Medulla oblongata (tissue), 1 donor: Measurements from ENCODE around the gene SLC22A16.
"Not testable (repeated sequence)": the region's sequence is repeated elsewhere in the genome, so short reads cannot be mapped to it uniquely, and the experiment has no call there.

Experiments
- DNase-seq: peaks from one replicate; pipeline ENCODE4 v3.0.0-alpha.2; 2015; ENCODE audit errors: extremely low spot score

Gene SLC22A16

DNA sequence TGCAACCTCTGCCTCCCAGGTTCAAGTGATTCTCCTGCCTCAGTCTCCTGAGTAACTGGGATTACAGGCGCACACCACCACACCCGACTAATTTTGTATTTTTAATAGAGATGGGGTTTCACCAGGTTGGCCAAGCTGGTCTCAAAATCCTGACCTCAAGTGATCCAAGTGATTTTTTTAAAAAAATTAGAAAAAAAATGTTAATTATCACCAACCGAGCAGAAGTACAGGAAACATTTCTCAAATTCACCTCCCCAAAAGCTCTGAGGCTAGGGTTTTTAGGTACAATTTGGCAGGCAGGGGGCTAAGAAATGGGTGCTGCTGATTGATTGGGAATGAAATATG is 14.9 kb upstream of the SLC22A16 start:
- no peak for DNase-seq

DNA sequence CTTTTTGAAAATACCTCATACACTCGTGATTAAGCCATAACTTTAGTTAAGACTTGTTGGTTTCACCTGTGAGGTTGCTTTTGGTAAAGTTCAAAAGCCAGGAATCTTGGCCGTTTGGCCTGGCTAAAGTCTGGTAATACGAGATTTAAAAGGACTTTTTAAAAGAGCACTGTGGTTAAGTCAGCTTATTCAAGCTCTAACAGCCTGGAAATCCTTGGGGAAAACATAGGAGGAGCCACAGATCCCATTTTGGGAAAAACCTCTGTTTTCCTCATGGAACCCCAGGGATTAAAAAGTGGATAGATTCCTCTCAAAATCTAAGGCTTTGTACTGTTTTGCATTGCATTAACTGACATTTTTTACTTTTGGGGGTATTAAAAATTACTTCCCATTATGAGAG is 13.7 kb upstream of the SLC22A16 start:
- DNase-seq: no peak

DNA sequence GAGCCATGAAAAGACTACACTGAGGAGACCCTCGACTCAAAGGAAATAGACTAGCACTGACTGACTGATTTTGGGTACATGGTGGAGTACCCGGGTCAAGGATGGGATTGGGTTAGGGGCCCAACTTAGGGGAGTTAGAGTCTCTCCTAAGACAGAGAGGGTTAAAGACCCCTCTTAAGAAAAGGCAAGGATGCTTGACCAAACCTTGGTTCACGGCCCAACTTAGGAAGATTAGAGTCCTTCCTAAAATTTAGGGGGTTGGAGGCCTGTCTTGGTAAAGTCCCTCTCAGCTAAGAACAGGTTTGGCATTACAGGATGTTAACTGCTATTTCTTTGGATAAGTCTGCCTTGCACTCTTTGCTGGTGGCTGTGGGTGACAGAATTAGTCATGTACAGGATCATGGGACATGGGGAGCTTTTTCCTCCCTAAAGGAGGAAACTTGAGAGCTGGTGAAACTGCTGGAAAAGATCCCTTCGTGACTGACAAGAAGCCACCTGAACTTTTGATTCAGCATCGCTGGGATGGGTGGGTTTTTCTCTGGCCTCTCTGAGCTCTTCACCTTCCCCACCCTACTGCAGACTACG is 12.3 kb upstream of the SLC22A16 start:
- DNase-seq: no peak

- not testable (repeated sequence) for DNase-seq
Measured at GRCh38 chr6:110487968-110488381, 11.6 kb upstream of the SLC22A16 start.

GRCh38 chr6:110486756-110487155 is 10.3 kb upstream of the SLC22A16 start:
- no peak for DNase-seq

DNA sequence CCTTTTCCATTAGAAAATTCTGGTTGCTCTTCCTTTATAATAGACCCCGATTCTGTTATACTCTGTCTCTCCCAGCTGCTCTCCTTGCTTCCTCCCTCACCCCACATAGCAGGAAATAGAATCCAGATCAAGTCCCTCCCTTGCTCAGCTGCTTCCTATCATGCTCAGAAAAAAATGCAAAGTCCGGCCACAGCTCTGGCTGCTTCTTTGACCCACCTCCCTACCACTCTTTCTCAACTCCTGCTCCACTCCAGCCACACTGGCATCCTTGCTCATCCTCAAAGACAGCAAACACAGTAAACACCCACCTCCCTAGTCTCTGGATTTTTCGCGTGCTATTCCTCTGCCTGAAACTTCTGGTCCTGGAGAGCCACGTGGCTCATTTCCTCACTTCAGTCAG is 9.1 kb upstream of the SLC22A16 start:
- DNase-seq: no peak

DNA sequence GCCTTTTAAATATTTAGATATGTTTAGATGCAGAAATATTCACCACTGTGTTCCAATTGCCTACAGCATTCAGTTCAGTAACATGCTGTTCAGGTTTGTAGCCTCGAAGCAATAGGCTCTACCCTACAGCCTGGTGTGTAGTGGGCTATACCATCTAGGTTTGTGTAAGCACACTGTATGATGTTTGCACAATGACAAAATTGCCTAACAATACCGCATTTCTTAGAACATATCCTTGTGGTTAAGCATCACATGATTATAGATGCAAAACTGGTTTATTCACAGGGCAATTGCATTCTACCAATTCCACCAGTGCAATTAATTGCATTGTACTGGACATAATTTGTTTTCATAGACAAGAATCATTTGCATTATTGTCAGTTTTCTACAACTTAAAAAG is 7.9 kb upstream of the SLC22A16 start:
- DNase-seq: no peak

- no peak for DNase-seq
Measured at GRCh38 chr6:110482774-110483400, 6.5 kb upstream of the SLC22A16 start.

DNA sequence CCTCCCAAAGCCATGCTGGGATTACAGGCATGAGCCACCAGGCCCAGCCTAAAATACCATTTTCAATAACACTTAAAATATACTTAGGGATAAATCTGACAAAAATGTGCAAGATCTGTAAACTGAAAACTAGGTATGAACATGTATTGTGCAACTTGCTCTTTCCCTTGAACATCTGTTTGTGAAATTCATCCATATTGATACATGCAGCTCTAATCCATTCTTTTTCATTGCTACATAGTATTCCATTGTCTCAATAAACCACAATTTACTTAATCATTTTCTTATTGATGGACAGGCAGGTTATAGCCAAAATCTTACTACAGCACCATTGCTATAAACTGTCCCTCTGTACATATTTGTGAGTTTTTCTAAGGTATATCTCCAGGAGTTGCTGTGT is 4.7 kb upstream of the SLC22A16 start:
- no peak for DNase-seq

DNA sequence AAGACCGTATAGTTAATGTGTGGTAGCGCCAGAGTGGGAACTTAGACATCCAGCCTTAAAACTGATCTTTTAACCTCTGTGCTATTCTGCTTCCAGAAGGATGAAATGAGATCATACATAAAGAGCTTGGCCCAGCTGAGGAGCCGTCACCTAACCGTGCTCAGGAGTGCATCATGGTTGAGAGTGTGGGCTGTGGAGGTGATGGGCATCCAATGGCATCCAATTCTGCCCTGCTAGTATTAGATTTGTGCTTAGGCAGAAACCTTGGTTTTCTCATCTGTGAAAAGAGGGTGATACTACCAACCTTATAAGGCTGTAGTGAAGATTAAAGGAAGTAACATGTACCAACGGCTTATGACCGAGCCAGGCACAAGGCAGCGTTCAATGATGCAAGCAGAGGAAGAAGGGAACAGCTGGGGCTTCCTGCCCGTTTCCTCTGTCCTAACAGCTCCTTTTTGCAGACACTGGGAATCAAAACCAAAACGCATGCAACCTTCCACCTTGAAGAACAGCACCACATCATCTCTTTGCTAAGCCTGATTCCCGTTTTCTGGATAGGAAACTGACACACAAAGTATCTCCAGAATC is 1.3 kb downstream of the SLC22A16 start:
- DNase-seq: peak; percentile 15

- no peak for DNase-seq
Measured at GRCh38 chr6:110474500-110474899, 1.9 kb downstream of the SLC22A16 start.

GRCh38 chr6:110472739-110473138 is 3.7 kb downstream of the SLC22A16 start:
- DNase-seq: no peak

DNA sequence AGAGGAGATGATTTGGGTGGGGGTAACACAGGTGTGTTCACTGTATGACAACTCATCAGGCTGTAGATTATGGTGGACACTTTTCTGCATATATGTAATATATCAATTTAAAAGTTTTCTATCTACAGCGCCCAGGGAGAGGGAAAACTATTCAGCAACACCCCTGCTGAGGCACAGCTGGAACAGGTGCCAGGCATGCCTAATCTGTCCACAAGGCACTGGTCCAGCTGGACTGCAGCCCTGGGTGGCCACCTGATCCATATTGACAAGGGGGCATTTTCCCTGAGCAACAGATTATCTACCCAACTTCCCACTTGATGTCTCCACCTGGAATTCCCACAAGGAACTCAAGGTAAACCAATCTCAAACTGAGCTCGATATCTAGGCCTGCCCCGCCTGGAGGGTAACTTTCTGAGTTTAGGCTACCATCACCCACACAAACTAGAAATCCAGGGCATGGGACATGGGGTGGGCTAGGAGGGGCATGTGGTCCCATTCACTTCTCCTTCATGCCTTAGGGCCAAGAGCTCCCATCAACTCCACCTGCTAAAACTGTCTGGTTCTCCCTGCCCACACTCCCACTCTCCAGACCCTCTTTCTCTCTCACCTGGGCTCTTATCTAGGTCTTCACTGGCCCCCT is 4.6 kb downstream of the SLC22A16 start:
- DNase-seq: no peak

DNA sequence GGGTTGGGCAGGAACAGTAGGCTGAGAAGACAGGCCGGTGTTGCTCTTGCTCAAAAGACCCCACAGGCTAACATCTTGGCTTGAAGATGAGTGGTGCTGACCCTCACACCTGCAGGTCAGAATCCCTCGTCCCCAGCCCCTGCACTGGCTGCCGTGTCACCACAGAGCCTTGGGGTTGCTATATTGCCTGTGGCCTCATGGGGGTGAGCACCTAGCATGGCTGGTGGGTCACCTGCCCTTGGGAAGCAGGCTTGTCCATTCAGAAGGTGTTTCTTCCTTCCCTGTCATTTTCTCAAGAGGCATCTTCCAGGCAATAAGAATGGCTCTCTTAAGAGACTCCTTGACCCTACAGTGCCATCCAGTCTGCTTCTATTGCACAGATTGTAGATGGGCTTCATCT is 7.7 kb downstream of the SLC22A16 start:
- no peak for DNase-seq

DNA sequence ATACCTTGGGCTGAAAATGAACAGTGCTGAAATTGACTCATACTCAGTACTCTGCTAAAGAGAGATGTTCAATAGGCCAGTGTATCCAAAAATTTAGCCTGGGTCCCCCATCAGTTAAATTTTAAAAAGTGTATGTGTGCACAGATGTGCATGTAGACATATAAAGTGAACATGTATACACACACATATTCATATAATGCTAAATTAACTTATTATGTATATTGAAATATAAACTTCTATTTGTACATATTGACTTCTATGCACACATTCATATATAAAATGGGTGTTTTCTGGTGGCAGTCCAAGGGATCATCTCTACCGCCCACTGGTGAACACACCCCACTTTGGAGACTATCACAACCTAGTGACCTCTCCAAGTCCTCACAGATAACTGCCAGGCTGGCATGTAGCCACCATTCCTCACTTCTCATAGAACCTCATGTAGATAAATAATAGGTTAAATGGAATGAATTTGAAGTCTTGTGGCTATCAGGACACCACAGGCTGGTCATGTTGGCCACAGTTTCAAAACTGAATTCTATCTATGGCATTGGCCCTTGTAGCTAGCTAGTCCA is 8.8 kb downstream of the SLC22A16 start:
- no peak for DNase-seq

- no peak for DNase-seq
Measured at GRCh38 chr6:110462884-110463481, 13.4 kb downstream of the SLC22A16 start.

DNA sequence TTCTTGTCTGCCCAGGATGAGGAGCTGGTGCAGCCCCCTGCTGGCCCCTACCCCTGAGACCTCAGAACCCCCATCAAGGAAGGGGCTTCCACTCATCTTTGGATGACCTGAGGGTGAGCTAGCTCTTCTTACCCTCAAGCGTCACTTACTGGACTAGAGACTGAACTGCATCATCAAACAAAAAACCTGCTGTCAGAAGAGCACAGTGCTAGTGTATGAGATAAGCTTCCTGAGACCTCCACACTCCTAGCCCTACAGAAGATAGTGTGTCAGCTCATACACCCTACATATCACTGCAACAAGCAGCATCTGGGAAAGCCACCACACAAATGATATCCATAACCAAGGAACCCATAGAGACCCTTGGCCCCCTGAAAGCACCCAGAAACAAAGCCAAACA is 15.0 kb downstream of the SLC22A16 start:
- no peak for DNase-seq

GRCh38 chr6:110459137-110459536 is 17.3 kb downstream of the SLC22A16 start:
- no peak for DNase-seq

- DNase-seq: no peak
Measured at GRCh38 chr6:110458476-110458875, 17.9 kb downstream of the SLC22A16 start.

DNA sequence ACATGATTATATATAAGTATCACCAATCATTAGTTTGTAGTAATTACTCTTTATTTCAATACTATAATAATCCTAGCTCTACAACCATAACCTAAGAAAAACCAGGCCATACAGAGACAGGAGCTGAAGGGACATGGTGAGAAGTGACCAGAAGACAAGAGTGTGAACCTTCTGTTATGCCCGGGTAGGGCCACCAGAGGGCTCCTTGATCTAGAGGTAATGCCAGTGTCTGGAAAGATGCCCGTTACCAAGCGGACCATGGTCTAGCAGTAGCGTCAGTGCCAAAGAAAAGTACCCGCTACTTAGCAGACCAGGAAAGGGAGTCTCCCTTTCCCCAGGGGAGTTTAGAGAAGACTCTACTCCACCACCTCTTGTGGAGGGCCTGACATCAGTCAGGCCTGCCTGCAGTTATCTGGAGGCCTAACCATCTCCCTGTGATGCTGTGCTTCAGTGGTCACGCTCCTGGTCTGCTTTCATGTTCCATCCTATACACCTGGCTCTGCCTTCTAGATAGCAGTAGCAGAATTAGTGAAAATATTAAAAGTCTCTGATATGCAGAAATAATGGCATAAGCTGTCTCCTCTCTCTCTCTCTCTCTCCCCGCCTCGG is 18.7 kb downstream of the SLC22A16 start:
- peak; percentile 53 for DNase-seq

DNA sequence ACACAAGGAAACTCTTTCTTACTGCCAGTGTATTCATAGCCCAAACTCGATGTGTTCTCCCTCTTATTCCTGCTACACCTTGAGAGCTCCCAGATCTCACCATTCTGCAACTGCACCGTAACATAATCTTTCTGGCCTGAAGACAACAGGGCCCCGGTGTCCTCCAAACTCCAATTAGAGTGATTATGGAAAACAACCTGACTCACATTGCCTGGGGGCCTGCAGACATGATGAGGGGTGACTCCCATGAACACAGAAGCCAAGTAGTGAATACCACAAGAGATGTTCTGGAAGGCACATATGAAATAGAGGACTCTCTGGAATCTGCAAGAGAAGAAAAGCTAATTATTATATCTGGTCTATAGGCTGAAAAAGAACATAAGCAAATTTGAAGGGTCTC is 19.7 kb downstream of the SLC22A16 start:
- DNase-seq: no peak

GRCh38 chr6:110449541-110449895 is 26.9 kb downstream of the SLC22A16 start:
- no peak for DNase-seq
